Thyroid gland (tissue), 4 donors: ENCODE results near the gene ACOT9.

Experiments used
- POLR2A ChIP-seq, 2 donors: fragments of 450-650 bp; IDR thresholded peaks; one replicate each; pipeline ENCODE4 v1.6.1; 2017; ENCODE audit warnings: antibody characterized with exemption in 2 of 2, mild to moderate bottlenecking in 2 of 2, moderate library complexity in 1 of 2
- TF ChIP-seq, protein P1 (sequence below), 6 experiments: fragments of 200-600 bp in 3 of 6; fragments of 450-650 bp in 3 of 6; sonication (generic) in 3 of 6; IDR thresholded peaks; one replicate each; pipeline ENCODE4 v1.5.1; 2016 to 2019; ENCODE audit warnings: antibody characterized with exemption in 6 of 6, mild to moderate bottlenecking in 2 of 6, inconsistent platforms in 1 of 6, moderate library complexity in 1 of 6

DNA sequence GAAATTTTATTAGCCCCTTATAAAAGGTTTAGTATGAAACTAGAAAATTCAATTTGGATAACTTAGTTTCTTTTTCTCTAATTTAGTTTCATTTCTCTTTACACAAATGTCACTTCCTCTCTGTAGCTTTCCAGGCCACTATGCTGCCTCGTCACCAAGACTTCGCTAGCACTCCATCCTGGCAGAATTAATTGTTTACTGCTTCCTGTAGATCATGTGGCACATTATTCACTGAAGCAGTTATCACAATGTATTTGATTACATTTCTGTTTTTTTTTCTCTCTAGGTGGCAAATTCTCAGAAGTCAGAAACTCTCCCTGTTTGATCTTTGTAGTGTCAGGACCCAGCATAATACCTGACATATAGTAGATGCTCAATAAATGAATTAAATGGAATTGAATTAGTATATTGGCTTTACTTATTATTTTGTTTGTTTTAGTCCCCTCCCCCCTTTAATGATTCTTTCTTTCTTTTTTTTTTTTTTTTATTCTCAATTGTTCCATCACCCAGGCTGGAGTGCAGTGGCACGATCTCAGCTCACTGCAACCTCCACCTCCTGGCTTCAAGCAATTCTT lies 30.6 kb upstream of the ACOT9 start:
- TF ChIP-seq, protein P1, sequence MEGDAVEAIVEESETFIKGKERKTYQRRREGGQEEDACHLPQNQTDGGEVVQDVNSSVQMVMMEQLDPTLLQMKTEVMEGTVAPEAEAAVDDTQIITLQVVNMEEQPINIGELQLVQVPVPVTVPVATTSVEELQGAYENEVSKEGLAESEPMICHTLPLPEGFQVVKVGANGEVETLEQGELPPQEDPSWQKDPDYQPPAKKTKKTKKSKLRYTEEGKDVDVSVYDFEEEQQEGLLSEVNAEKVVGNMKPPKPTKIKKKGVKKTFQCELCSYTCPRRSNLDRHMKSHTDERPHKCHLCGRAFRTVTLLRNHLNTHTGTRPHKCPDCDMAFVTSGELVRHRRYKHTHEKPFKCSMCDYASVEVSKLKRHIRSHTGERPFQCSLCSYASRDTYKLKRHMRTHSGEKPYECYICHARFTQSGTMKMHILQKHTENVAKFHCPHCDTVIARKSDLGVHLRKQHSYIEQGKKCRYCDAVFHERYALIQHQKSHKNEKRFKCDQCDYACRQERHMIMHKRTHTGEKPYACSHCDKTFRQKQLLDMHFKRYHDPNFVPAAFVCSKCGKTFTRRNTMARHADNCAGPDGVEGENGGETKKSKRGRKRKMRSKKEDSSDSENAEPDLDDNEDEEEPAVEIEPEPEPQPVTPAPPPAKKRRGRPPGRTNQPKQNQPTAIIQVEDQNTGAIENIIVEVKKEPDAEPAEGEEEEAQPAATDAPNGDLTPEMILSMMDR (IDR thresholded peaks at IDR 0.05): no peak
- no peak for TF ChIP-seq POLR2A (IDR thresholded peaks at IDR 0.05)
